Measurements from ENCODE around the gene PRSS21.

Gene PRSS21

DNA sequence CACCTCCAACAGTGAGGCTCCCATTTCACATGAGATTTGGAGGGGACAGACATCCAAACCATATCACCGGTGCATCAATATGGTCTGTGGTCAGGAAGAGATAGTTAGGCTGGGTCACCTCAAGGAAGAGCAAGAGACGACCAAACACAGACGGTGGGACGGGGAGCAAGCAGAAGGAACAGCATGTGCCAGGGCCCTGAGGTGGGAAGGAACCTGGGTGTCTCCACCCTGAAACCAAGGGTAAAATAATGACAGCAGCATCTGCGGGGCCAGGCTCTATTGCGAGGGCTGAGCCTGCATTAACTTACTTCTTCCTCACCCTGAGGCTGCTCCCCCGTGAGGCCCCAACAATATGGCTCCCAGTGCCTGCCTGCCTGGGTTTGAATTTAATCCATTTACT lies 8.9 kb upstream of the PRSS21 start:
- DNase-seq: no peak

DNA sequence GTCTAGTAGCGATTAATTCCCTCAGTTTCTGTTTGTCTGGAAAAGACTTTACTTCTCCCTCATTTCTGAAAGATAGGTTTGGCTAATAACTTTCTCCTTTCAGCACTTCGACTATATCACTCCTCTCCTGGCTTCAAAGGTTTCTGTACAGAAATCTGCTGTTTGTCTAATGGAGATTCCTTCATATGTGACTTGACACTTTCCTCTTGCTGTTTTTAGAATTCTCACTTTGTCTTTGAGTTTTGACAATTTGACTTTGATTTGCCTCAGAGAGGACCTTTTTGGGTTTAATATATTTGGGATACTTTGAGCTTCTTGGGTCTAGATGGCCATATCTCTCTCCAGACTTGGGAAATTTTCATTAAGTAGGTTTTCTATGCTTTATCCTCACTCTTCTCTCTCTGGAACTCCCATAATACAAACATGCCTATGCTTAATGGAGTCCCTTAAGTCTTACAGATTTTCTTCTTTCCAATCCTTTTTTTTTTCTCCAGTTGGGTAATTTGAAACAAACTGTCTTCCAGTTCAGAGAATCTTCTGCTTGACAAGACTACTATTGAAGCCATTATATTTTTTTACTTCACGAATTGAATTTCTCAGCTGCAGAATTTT lies 7.8 kb upstream of the PRSS21 start:
- no peak for DNase-seq

DNA sequence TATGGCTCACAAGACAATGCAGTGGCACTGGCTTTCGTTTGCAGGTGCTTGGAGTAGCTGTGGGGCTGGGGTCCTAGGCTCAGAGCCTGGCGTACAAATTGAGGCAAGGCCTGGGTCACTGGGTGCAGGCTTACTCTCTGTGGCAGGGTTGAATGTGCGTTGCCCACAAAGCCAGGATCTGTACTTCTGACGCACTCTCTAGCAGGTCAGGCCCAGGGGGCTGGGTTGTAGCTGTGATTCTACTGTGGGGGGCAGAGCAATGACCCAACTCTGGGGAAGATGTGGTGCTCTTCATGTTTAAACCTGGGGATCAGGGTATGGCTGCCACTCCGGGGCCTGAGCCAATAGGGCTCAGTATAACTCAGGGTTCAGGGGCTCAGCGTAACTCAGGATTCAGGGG lies 6.4 kb upstream of the PRSS21 start:
- DNase-seq: peak; percentile 2

DNA sequence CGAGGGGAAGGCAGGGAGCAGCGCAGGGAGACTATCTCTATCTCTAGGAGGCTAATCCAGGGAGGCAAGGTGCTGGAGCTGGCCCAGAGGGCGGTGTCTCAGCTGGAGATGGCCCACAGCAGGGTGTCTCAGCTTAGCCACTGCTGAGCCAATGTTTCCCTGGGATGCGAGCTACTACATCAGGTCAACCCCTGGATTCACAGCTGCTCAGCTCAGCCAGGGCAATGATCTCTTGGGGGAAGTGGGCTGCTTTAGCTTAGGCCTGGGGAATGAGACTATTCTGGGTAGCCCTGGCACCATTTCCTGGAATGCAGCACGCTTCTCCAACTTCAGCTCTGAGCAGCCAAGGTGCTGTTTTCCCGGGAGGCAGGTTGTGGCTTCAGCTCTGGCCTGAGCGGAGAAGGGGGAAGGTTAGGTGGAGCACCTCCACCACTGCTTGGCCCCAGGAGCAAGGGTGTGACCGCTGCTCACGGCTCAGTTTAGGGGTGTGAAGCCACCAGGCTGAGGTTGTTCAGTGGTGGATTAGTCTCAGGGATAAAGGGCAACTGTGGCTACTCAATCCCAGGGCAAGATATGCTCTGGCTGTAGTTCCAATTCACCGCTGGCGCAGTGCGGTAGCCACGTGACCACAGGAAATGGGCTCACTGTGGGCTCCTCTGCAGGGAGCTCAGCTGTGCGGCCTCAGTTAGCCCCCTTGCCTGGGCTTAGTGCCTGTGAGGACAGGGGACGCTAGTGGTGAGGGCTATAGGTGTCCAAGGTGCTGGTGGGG lies 5.2 kb upstream of the PRSS21 start:
- peak; percentile 13 for DNase-seq

DNA sequence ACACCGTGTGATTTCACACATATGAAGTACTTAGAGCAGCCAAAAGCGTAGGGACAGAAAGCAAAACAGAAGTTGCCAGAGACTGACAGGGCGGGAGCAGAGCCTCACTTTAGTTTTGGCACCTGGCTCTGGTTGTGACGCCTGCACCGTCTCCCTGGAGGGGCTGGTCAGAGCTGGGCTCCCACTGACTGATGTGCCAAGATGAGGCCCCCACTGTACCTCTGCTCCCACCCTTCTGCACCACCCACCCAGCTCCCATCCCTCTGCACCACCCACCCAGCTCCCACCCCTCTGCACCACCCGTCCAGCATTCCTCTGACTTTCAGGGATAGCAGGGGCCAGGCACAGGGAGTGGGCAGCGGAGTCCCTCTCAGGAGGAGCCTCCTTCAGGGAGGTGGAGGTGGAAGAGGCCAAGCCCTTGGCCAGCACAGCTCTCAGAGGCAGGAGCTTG lies 3.2 kb upstream of the PRSS21 start:
- DNase-seq: peak; percentile 13

GRCh38 chr16:2814551-2815298 lies 2.3 kb upstream of the PRSS21 start:
- peak; percentile 9 for DNase-seq

DNA sequence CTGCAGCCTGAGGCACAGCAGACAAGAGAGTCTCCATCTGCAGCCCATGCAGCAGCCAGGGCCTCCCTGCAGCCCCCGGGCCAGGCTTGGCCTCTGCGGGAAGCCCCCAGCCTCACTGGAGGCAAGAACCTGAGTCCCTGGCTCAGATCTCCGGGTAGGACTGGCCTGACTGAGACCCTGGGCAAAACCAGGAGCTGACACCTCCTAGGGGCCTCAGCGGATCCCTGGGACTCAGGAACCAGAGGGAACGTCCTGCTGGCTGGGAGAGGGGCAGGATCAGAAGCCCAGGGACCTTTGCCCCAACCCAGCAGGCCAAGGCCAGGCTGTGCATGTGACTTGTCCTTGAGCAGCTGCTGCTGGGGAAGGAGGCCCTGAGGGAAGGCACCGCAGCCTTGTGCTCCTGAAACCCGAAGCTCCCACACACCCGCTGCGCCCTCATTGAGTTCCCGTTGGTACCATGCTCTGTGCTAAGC lies 1.7 kb upstream of the PRSS21 start:
- peak; percentile 10 for DNase-seq

GRCh38 chr16:2817340-2818271 lies 569 bp downstream of the PRSS21 start:
- DNase-seq: peak; percentile 15

- peak; percentile 16 for DNase-seq
Measured at GRCh38 chr16:2818272-2818876, 1.3 kb downstream of the PRSS21 start.

DNA sequence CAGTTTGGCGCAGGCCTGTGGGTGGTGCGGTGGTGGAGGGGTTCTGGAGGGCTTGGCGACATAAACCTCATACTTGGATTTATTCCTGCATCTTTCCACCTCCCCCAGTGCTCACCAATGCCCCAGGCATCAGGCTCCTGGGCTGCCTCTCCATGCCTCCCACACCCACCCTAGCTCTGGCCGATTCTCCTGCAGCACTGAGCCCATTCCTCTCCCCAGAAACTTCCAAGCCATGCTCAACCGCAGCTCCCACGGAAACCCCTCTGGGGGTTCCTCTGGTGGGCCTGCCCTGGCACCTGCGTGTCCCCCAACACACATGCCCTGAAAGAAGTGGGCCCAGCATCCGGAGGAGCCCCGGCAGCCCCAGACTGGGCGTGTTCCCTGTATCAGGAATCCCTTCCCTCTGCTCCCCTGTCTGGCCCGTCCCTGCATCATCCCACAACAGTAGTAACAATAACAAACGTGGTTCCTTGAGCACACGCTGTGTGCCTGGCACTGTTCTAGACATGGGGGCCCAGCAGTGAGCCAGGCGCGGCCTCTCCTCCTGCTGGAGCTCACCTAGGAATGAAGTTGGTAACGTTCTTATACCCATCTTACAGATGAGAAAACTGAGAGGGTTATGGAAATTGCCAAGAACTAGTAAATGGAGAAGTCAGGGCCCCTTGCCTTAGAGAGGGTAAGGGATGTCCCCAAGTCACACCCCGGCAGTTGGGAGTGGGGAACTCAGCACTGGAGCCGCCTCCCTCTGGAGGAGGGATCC lies 2.3 kb downstream of the PRSS21 start:
- peak; percentile 14 for DNase-seq

- DNase-seq: peak; percentile 14
Measured at GRCh38 chr16:2819939-2820835, 3.1 kb downstream of the PRSS21 start.

DNA sequence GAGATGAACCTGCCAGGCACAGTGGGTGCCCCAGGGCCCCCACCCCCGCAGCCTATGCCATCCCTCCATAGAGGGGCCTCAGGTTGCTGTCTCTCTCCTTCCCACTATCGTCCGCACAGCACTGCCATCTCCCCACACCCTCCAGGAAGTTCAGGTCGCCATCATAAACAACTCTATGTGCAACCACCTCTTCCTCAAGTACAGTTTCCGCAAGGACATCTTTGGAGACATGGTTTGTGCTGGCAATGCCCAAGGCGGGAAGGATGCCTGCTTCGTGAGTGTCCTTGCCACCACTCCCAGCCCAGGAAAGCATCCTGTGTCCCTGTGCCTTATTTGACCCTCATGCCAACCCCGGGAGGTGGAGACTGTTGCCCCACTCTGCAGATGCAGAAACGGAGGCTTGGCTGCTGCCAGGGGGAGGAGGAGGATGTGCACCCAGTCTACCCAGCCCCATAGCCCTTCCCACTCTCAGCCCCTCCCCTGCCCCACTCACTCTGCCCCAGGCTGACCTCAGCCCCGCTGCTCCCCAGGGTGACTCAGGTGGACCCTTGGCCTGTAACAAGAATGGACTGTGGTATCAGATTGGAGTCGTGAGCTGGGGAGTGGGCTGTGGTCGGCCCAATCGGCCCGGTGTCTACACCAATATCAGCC lies 3.9 kb downstream of the PRSS21 start:
- DNase-seq: peak; percentile 14

GRCh38 chr16:2821487-2822157 lies 4.6 kb downstream of the PRSS21 start:
- DNase-seq: no peak

- DNase-seq: no peak
Measured at GRCh38 chr16:2822158-2822495, 5.1 kb downstream of the PRSS21 start.

GRCh38 chr16:2822496-2822895 lies 5.5 kb downstream of the PRSS21 start:
- no peak for DNase-seq

- peak; percentile 2 for DNase-seq
Measured at GRCh38 chr16:2824626-2825025, 7.6 kb downstream of the PRSS21 start.

DNA sequence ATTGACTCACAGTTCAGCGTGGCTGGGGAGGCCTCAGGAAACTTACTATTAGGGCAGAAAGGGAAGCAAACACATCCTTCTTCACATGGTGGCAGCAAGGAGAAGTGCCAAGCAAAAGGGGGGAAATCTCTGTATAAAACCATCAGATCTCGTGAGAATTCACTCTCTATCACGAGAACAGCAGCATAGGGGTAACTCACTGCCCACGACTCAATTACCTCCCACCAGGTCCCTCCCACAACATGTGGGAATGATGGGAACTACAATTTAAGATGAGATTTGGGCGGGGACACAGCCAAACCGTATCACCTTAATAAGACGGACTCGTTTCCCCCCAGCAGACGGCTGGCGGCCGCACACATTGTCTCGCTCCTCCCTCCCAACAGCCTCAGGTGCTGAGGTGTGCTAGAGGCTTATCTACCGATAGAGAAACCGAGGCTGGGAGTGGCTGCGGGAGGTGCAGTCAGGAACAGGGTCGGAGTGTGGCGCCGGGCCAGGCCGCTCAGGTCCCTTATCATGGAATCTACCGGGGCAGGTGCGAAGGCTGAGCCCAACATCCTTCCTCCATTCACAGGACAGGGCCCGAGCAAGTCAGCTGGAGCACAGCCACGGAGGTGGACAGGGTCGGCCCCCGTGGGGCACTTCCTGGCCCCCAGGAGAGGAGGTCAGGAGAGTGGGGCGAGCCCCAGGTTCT lies 8.2 kb downstream of the PRSS21 start:
- DNase-seq: peak; percentile 10

DNA sequence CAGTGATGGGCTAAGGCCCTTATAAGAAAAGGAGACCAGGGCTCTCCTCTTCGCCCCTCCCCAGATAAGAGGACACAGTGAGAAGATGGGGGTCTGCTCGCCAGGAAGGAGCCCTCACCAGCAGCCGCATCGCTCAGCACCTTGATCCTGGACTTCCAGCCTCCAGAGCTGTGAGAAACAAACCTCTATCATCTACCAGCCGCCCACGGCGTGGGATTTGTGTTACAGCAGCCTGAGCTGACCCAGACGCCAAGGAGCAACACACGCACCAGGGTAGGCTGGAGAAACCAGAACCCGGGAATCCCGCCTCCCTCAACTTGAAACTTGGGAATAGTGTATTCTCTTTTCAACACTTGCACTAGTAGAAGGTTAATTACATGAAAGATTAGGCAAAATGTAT lies 8.9 kb downstream of the PRSS21 start:
- no peak for DNase-seq
